HG02571 (cell line): ENCODE results near the gene SDR39U1.

ENCODE experiments used
- ATAC-seq: cut with Tn5 transposase; IDR thresholded peaks from one replicate; pipeline ENCODE4 v1.9.1; 2021; ENCODE audit warnings: mild to moderate bottlenecking, moderate library complexity; ENCODE audit not compliant: unreplicated experiment

The SDR39U1 gene

DNA sequence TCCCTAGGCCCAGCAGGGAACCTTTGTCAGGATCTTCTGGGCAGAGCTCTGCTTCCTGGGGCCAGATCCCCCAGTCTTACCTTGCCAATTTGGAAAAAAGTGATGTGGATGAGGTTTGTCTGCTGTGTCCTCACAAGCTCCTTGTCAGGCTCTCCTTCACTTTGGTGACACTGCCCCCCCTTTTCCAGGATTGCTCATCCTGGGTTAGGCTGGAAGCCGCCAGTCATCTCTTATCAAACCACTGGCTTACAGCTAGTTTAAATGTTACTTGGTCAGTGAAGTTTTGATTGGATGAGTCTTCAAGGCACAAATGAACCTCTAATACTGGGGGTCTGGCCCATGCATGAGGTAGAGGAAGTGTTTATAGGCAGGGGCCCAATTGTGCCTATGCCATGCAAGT is 28.5 kb downstream of the SDR39U1 start:
- no peak for ATAC-seq

DNA sequence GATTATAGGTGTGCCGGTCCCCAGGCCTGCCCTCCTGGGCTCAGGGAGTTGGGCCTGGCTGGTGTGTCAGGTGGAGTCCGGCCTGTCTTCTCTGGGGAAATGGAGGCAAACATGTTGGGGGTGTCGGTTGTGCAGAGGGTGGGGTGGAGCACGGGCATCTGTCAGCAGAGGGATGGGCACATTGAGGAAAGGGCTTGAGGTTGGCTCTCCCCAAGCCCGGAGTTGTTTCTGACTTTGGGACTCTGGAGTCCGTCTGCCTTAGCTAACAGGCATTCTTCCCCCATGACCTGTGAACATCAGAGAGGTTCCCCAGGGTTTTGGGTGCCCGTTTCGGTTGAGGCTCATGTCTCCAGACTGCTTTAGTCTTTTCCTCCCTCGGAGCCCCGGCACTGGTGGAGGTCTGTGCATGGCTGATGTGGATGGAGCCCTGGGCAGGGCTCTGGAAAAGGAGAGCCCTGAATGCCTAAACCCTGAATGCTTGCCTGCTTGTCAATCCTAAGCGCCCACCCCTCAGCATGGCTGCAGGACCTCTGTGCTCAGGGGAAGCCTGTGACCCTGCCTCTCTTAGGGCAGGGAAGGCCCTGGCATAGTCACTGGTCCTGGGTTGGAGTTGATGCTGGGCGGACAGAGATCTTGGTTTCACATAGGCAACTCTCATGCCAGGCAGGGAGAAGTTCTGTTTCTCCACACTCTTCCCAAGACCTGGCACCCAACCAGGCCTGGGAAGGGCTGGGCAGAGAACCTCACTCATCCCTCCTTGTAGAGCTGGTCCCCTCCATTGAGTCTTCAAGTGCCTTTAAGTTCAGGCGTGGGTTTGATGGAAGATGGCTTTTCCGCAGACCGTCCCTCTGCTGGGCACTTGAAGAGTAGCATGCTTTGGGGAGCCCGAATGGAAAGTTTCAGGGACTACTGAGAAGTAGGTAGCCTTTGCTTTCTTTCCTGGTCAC is 30.9 kb downstream of the SDR39U1 start:
- no peak for ATAC-seq

DNA sequence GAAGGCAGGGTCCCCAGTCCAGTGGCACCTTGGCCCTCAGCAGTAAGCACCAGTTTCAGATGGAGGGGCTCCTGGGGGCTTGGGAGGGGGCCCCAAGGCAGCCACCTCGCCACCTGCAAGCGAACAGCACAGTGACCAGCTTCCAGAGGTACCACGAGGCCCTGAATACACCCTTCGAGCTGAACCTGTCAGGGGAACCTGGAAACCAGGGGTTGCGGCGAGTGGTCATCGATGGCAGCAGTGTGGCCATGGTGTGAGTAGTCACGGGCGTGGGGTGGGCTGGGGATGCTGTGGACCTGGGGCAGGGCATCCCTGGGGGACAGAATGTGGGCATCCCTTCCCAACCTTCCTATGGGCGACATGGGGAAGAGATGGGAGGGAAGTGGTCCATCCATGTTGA is 32.6 kb downstream of the SDR39U1 start:
- no peak for ATAC-seq

DNA sequence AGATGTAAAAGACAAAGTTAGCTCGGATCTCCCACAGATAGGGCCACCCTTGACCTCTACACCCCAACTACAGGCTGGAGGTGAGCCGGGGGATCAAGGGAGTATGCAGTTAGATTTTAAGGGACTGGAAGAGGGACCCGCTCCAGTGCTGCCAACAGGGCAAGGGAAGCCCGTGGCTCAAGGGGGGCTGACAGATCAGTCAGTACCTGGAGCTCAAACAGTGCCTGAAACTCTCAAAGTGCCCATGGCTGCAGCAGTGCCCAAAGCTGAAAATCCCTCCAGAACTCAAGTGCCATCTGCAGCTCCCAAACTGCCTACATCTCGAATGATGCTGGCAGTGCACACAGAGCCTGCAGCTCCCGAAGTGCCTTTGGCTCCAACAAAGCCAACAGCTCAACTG is 33.4 kb downstream of the SDR39U1 start:
- no peak for ATAC-seq

- no peak for ATAC-seq
Observed at GRCh38 chr14:24408764-24409163, 33.8 kb downstream of the SDR39U1 start.

GRCh38 chr14:24407608-24408325 is 34.8 kb downstream of the SDR39U1 start:
- no peak for ATAC-seq

GRCh38 chr14:24406416-24406815 is 36.2 kb downstream of the SDR39U1 start:
- no peak for ATAC-seq

GRCh38 chr14:24404814-24405213 is 37.8 kb downstream of the SDR39U1 start:
- ATAC-seq = no peak

- no peak for ATAC-seq
Observed at GRCh38 chr14:24403294-24403998, 39.1 kb downstream of the SDR39U1 start.

GRCh38 chr14:24401810-24402702 is 40.5 kb downstream of the SDR39U1 start:
- ATAC-seq = no peak

DNA sequence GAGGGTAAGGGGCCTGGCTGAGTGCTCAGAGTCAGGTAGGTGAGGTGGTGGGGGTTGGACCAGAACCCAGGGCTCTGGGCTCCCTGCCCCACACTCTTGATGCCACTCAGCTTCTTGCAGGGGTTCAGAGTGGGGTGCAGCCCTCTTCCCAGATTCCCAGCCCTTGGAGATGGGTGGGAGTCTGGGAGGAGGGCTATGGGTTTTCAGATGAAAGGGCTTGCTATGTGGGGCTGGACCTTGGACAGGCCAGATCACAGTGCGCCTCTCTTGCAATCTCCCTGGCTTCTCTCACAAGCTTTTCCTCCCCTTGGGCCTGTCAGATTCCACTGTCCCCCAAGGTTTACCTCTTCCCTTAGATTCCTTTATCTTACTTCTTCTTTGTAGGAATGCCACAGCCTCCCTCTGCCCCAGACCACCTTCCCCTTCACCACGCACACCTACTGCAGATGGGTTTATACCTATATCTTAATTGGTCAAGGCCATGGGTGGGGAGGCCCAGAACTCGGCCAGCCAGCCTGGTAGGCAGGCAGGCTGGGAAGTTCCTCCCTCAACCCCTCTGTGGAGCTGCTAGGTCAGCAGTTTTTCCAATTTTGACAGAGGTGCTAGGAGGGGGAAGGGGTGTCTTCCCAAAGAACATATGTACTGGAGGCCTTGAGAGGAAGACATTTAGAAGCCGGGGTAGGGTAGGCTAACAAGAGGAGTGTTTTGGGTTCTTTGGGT is 42.4 kb downstream of the SDR39U1 start:
- no peak for ATAC-seq

- no peak for ATAC-seq
Observed at GRCh38 chr14:24399447-24399822, 43.1 kb downstream of the SDR39U1 start.

DNA sequence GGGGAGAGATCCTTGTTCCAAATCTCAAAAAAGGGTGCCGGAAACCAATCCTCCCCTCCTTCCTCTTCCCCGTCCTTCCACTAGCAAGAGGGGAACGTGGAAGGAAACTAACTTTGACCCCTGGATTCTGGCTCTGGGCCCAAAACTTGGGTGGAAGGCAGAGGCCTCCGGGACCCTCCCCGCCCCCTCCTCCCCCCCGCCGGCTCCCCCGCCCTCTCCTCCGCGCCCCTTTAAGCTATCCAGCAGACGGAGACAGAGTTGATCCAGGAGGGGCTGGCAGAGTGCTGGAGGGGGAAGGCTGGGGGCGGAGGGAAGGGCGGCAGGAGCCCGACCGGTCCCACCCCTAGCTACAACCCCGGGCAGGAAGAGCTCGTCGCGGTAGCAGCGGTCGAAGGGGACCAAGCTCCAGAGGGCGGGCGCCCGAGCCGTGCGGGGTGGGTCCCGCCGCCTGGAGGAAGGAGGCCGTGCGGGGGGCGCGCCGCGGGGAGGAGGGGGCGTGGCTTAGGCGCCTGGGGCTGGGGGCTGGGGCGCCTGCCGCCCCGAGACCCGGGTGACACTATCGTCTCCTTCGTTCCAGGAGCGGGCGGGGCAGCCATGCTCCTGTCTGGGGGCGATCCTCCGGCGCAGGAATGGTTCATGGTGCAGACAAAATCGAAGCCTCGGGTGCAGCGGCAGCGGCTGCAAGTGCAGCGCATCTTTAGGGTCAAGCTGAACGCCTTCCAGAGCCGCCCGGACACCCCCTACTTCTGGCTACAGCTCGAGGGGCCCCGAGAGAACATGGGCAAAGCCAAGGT is 43.7 kb downstream of the SDR39U1 start, which contains the start of gene NYNRIN:
NYNRIN (plus strand) TSS at position 351 of the 794 bp plus-strand sequence; CDS start at position 595, 244 bp downstream.
- ATAC-seq = no peak

- ATAC-seq = no peak
Observed at GRCh38 chr14:24398293-24398652, 44.3 kb downstream of the SDR39U1 start.

- ATAC-seq = no peak
Observed at GRCh38 chr14:24397639-24398292, 44.8 kb downstream of the SDR39U1 start.

DNA sequence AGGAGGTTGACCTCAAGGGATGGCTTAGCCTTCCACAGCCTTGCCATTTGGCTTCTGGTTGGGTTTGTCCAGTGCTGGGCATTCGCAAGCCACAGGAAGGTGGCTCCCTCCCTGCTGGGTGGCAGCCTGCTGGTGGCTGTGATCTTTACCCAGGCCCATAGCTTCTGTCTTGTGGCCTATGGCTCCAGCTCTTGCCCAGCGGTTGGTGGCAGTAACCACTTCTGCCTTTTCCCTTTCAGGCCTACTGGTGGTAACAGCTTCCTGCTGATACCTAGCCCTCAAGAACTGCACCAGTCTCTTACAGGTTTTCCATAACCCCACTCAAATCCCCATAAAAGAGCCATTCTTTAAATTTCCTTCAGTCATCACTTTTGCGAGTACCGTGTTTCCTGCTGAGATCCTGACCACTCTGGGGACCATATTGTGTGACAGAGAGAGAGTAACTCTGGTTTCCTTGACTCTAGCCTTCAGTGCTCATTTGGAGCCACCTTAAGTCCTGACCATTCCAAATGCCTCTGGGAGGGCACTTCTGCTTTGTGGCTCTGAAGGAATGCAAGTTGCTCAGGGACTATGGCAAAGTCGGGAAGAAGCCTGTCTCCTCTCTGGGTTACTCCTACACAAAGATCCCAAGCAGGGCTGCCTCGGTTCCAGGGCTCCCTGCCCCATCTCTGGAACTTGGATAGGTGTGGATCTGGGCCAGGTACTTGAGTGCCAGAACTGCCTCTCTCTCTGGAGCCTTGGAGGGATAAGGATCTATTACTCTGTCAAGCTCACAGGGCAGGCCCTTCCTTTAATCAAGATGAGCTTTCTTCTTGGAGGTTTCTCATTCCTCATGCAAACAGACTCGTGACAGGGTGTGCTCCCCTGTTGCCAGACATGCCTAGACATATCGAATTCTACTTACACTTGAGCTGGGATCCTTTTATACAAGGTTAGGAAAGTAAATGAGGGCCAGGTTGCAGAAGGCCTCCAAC is 46.7 kb downstream of the SDR39U1 start:
- ATAC-seq = no peak

- ATAC-seq = no peak
Observed at GRCh38 chr14:24394275-24394674, 48.3 kb downstream of the SDR39U1 start.
